Testis (tissue), 3 donors: ENCODE measurements around the gene ETFBKMT. TPM values are rescaled to one million over a fixed set of nuclear protein-coding genes. Genes with fewer than 3 reads are reported as not detected.
A peak's percentile ranks its signal among the peaks of the same experiment; 100 is the strongest.

Experiments
- DNase-seq: peaks from one replicate; pipeline ENCODE4 v3.0.0-alpha.2; 2019
- H3K27ac ChIP-seq, 2 donors: fragments of 200-600 bp; sonication (generic); one replicate each; pipeline ENCODE4 v1.5.1; 2019
- H3K27me3 ChIP-seq: fragments of 200-600 bp; sonication (generic); one replicate; pipeline ENCODE4 v1.5.1; 2019
- H3K36me3 ChIP-seq: fragments of 200-600 bp; sonication (generic); one replicate; pipeline ENCODE4 v1.5.1; 2017; ENCODE audit warnings: low read depth; ENCODE audit errors: missing control alignments
- H3K4me1 ChIP-seq: fragments of 200-600 bp; sonication (generic); one replicate; pipeline ENCODE4 v1.5.1; 2019
- H3K4me3 ChIP-seq, 2 donors: fragments of 200-600 bp; sonication (generic); one replicate each; pipeline ENCODE4 v1.5.1; 2017 to 2019
- H3K9me3 ChIP-seq: fragments of 200-600 bp; sonication (generic); one replicate; pipeline ENCODE4 v1.5.1; 2017
- CTCF ChIP-seq, 3 experiments: fragments of 450-650 bp in 2 of 3; fragments of 200-600 bp in 1 of 3; sonication (generic) in 1 of 3; IDR thresholded peaks; one replicate each; pipeline ENCODE4 v1.5.1; 2016 to 2019; ENCODE audit warnings: antibody characterized with exemption in 3 of 3, mild to moderate bottlenecking in 2 of 3, moderate library complexity in 1 of 3
- POLR2A ChIP-seq: fragments of 450-650 bp; IDR thresholded peaks from one replicate; pipeline ENCODE4 v1.6.1; 2017; ENCODE audit warnings: antibody characterized with exemption, mild to moderate bottlenecking, moderate library complexity
- WGBS, 2 donors: methylation state at CpG; one replicate each; pipeline ENCODE4 v1.1.5; 2018; 5-methylcytosine and 5-hydroxymethylcytosine counted together
- intact Hi-C: fragments of 100-400 bp; cut with DNase I; formaldehyde crosslinking; loops from one replicate; pipeline ENCODE4 v1.15.1; 2023; ENCODE audit warnings: low total_unique reads
- polyA plus RNA-seq: library from polyadenylated mRNA; stranded (reverse); fragments of 350-450 nt; fragmentation: Illumina TruSeq; extraction: RNeasy Lipid Tissue Mini Kit (QIAGEN cat#74804); gene quantifications from one replicate; pipeline ENCODE4 v1.2.3, GENCODE V29; 2014; ENCODE audit warnings: low read depth, low replicate concordance; ENCODE audit not compliant: insufficient read depth
- total RNA-seq, 2 donors: library from RNA; depleted of rRNA; stranded (reverse); fragments of >200 nt; gene quantifications; one replicate each; pipeline ENCODE4 v1.2.3, GENCODE V29; 2016

ETFBKMT gene
- total and polyA plus RNA-seq, 3 donors from 2014 or later: 6.6 to 9.8 (median 7.3) TPM

GRCh38 chr12:31655208-31655607 lies 4.3 kb upstream of the ETFBKMT start:
- intact Hi-C loops: no loop called here
- Histone ChIP-seq H3K36me3 (no peaks in the 10 kb centered on the region), H3K4me3 (no peak overlapping the region), H3K4me1 (peaks cover 5% of the 10 kb centered on the region), H3K27me3 (no peaks in the 10 kb centered on the region), H3K9me3 (no peaks in the 10 kb centered on the region), H3K27ac (no peak overlapping the region)
- WGBS, 2 donors: 66 to 80% methylated on average over 4 of the region's 4 CpGs
- TF ChIP-seq CTCF (IDR thresholded peaks at IDR 0.05): no peak
- no peak for TF ChIP-seq POLR2A
- no peak for DNase-seq

- no peak overlapping the region for H3K27ac ChIP-seq
- H3K9me3 ChIP-seq: no peaks in the 10 kb centered on the region
- DNase-seq: no peak
- TF ChIP-seq POLR2A: no peak
- no peak for TF ChIP-seq CTCF (IDR thresholded peaks at IDR 0.05)
- no peaks in the 10 kb centered on the region for H3K27me3 ChIP-seq
- intact Hi-C loops: no loop called here
- H3K4me1 ChIP-seq: no peaks in the 10 kb centered on the region
- WGBS, 2 donors: 90 to 96% methylated on average over 1 of the region's 1 CpG
- no peak overlapping the region for H3K4me3 ChIP-seq
- H3K36me3 ChIP-seq: no peaks in the 10 kb centered on the region
Observed at GRCh38 chr12:31655792-31656191, 3.7 kb upstream of the ETFBKMT start.

- Histone ChIP-seq H3K9me3 (no peaks in the 10 kb centered on the region), H3K27ac (peak overlapping the region in 1 of 2 donors; percentile 94), H3K4me3 (peak overlapping the region; percentile 72 to 84), H3K36me3 (no peaks in the 10 kb centered on the region), H3K27me3 (no peaks in the 10 kb centered on the region), H3K4me1 (no peaks in the 10 kb centered on the region)
- no peak for TF ChIP-seq CTCF (IDR thresholded peaks at IDR 0.05)
- no peak for TF ChIP-seq POLR2A
- intact Hi-C loops: no loop called here
- 11 to 18% methylated on average over 11 of the region's 11 CpGs for WGBS, 2 donors
- no peak for DNase-seq
Observed at GRCh38 chr12:31658471-31659086, 909 bp upstream of the ETFBKMT start.

GRCh38 chr12:31662176-31662849 lies 2.8 kb downstream of the ETFBKMT start:
- no peaks in the 10 kb centered on the region for H3K9me3 ChIP-seq
- no peaks in the 10 kb centered on the region for H3K27me3 ChIP-seq
- DNase-seq: no peak
- TF ChIP-seq CTCF (IDR thresholded peaks at IDR 0.05) (no peak), POLR2A (no peak)
- no peaks in the 10 kb centered on the region for H3K36me3 ChIP-seq
- no peak overlapping the region for H3K27ac ChIP-seq
- 83 to 87% methylated on average over 6 of the region's 6 CpGs for WGBS, 2 donors
- no peak overlapping the region for H3K4me3 ChIP-seq
- intact Hi-C loops: no loop called here
- no peaks in the 10 kb centered on the region for H3K4me1 ChIP-seq

GRCh38 chr12:31663576-31663975 lies 4.1 kb downstream of the ETFBKMT start:
- Histone ChIP-seq H3K36me3 (no peaks in the 10 kb centered on the region), H3K4me1 (no peaks in the 10 kb centered on the region), H3K4me3 (no peak overlapping the region), H3K9me3 (no peaks in the 10 kb centered on the region), H3K27me3 (no peaks in the 10 kb centered on the region), H3K27ac (no peak overlapping the region)
- TF ChIP-seq CTCF (IDR thresholded peaks at IDR 0.05): no peak
- no peak for TF ChIP-seq POLR2A
- 68 to 80% methylated on average over 4 of the region's 4 CpGs for WGBS, 2 donors
- intact Hi-C loops: no loop called here
- no peak for DNase-seq
